T-helper 2 cell (primary cell): ENCODE measurements around the gene AQR.
A peak's percentile ranks its signal among the peaks of the same experiment; 100 is the strongest.
"Not testable (repeated sequence)": the region's sequence is repeated elsewhere in the genome, so short reads cannot be mapped to it uniquely, and the experiment has no call there.

ENCODE experiments used
- DNase-seq, 5 experiments: peaks; one replicate each; pipeline versions ENCODE4 v3.0.0 to v3.0.0-alpha.2; 2012 to 2022

Gene AQR

DNA sequence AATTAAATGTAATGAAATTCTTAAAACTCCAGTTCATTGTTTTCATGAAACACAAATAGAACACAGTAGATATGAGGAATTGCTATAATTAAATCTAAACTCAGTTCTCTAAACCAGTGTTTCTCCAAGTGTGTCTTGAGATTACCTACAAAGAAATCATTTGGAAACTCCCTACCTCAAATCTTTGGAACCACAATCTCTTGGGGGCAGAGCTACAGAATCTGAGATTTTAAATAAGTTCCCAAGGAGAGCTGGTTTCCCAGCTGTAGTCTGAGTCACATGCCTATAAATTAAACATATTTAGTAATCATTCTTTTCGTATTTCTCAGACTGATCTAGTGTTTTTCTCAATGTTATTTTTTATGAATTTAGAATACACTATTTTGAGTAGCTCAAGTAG is 157.2 kb downstream of the AQR start:
- DNase-seq, result no peak

DNA sequence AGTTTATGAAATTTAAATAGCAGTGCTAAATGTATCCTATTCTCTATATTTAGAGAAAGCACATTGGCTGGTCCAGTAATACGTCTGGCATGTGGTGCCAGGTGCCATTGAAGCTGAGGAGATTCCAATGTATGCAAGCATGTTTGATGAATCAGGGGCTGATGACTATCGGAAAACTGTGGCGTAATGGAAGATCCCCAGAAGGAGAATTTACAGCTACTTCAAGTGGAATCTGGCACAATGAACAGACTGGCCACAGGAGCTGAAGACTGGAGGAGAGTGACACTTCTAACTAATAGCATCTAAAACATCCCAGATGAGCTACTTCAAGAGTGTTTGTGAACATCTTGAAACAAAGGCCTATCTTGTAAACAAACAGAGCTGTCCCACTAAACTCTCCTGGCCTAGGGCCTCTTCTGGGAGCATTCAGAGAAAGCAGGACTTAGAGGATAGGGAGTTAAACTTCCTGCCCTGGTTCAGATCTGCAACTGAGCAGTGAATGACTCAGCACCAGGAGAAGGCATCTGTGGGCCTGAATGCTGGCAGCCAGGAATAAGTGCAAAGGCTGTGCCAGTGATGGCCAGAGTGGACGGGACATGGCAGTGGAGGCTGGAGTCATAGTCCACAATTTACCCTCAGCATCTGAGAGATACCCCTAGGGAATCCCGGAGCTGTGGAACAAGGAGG is 159.0 kb downstream of the AQR start:
- no peak for DNase-seq

GRCh38 chr15:34809186-34809585 is 160.4 kb downstream of the AQR start:
- DNase-seq, result no peak

DNA sequence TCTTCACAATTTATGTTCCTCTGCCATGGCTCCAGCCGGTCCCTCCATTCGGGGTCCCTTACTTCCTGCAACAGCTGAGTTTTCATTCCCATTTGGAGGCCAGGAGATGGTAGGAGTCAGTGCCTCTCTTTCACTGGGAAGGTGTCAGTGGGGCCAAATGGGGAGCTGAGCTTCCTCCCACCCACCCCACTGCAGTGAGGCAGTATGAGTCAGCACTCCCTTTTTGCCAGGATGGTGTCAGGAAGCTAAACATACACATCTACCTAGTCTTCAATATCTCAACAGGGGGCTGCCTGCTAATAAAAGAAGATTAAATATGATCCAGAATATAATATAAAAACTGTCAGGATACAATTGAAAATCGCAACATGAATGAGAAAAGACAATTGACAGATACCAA is 161.5 kb downstream of the AQR start:
- DNase-seq, result no peak

GRCh38 chr15:34807241-34807640 is 162.3 kb downstream of the AQR start:
- DNase-seq, result not testable (repeated sequence)

- DNase-seq, result no peak
Observed at GRCh38 chr15:34804776-34805175, 164.8 kb downstream of the AQR start.

GRCh38 chr15:34804113-34804512 is 165.4 kb downstream of the AQR start:
- DNase-seq, result peak in 1 of 5 experiments; percentile 74

DNA sequence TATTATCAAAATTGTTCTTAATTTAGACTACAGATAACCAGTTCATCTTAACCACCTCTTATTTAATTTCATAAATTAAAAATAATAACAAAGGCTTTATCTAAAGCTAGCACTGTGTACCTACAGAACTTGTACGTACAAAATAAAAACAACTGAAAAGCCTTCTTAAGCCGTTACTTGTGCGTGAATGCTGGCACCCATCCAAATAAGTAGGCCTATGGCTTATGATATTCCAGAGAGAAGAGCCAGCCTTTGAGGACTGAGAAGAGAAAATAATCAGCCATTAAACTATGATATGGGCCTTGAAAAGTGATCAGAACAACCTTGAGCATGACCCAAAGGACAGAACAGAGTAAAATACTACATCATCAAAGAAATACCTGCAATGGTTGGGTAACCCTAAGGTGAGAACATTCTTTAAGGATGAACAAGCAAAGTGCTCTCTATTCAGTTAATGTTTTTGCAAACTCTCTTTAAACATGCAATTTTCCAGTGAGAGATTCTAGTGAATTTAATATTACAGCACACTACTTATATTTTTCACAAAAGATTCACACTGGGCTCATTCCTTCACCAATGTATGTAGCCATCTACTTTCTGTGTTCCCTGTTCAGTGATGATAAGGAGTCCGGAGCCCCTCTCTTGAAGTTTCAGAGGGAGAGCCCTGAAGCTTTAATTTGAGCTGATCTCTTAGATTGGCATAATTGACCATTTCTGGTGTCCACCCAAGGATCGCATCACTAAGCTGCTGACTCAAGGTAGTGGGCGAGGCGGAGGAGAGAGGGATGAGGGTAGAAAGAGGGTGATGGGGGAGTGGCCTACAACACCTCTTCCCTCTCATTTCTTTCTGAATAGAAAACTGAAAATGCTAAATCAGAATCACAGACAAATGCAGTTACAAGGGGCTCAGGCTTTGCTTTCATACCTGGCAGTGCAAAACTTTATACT is 166.5 kb downstream of the AQR start:
- DNase-seq, result no peak

- no peak for DNase-seq
Observed at GRCh38 chr15:34802371-34802770, 167.2 kb downstream of the AQR start.
